Left lung (tissue), 10 donors: Measurements from ENCODE around the gene COL19A1. TPM values are rescaled to one million over a fixed set of nuclear protein-coding genes. Genes with fewer than 3 reads are reported as not detected.

Experiments
- ATAC-seq: fragments of 200-7000 bp; cut with Tn5 transposase; one replicate; pipeline ENCODE4 v1.9.1; 2020; ENCODE audit warnings: moderate library complexity
- DNase-seq, 4 donors: peaks; one replicate each; pipeline ENCODE4 v3.0.0-alpha.2; 2013 to 2020
- H3K27ac ChIP-seq, 2 donors: fragments of 200-600 bp; sonication (generic) in 1 of 2; one replicate each; pipeline versions ENCODE4 v1.5.0 to v1.8.0; 2020 to 2021
- H3K27me3 ChIP-seq, 2 donors: fragments of 200-600 bp; sonication (generic) in 1 of 2; one replicate each; pipeline versions ENCODE4 v1.5.0 to v1.8.0; 2020 to 2021
- H3K36me3 ChIP-seq, 2 donors: fragments of 200-600 bp; sonication (generic) in 1 of 2; one replicate each; pipeline versions ENCODE4 v1.5.0 to v1.8.0; 2020 to 2021
- H3K4me1 ChIP-seq, 2 donors: fragments of 200-600 bp; one replicate each; pipeline ENCODE4 v1.8.0; 2021
- H3K4me3 ChIP-seq, 2 donors: fragments of 200-600 bp; sonication (generic) in 1 of 2; one replicate each; pipeline versions ENCODE4 v1.5.0 to v1.8.0; 2020 to 2021; ENCODE audit warnings: mild to moderate bottlenecking in 1 of 2
- H3K9me3 ChIP-seq, 2 donors: fragments of 200-600 bp; sonication (generic) in 1 of 2; one replicate each; pipeline versions ENCODE4 v1.5.0 to v1.8.0; 2020 to 2021
- intact Hi-C, 2 donors: fragments of 100-400 bp; cut with DNase I; formaldehyde crosslinking; loops; one replicate each; pipeline versions ENCODE4 v1.11.2 to v1.14.2; 2022
- polyA plus RNA-seq, 6 donors: library from polyadenylated mRNA; unstranded; fragments of 120-200 nt; gene quantifications; one replicate each; pipeline ENCODE4 v1.2.1, GENCODE V29; 2013; ENCODE audit not compliant: insufficient read length in 6 of 6
- total RNA-seq, 2 donors: library from RNA; stranded (reverse); fragmentation: NEBNext Ultra II Directional; extraction: Animal tissue kit (Norgen Biotek cat#: 25700); gene quantifications; one replicate each; pipeline ENCODE4 v1.2.1, GENCODE V29; 2021
- TF ChIP-seq, protein P1 (sequence below), 2 donors: fragments of 200-600 bp; sonication (generic) in 1 of 2; IDR thresholded peaks; one replicate each; pipeline versions ENCODE4 v1.5.0 to v1.8.0; 2021; ENCODE audit warnings: antibody characterized with exemption in 2 of 2
- donor health status: DM: no; HTN: yes; CAD: no.
- donor health status: DM: no; HTN: no; CAD: no.

COL19A1 gene
- total and polyA plus RNA-seq, 8 donors, result 0.10 to 0.77 (median 0.70) TPM

DNA sequence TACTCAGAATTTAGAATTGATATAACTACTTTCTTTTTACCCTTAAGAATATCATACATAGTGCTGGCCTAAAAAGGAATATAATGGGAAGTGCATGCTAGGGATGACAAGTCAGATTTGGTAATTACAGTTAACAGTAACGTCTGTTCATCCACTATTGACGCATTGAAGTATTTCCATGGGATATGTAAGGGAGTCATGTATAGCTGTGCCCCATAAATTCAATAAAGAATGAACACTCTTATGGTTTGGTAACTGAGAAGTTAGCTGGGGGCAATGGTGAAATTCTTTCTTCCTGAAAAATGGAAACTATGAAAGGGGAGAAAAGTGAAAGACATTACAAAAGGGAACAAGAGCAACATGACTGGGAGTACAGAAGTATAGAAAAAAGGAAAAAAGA lies 2.6 kb upstream of the COL19A1 start:
- intact Hi-C loops, result no loop called here
- TF ChIP-seq, protein P1, sequence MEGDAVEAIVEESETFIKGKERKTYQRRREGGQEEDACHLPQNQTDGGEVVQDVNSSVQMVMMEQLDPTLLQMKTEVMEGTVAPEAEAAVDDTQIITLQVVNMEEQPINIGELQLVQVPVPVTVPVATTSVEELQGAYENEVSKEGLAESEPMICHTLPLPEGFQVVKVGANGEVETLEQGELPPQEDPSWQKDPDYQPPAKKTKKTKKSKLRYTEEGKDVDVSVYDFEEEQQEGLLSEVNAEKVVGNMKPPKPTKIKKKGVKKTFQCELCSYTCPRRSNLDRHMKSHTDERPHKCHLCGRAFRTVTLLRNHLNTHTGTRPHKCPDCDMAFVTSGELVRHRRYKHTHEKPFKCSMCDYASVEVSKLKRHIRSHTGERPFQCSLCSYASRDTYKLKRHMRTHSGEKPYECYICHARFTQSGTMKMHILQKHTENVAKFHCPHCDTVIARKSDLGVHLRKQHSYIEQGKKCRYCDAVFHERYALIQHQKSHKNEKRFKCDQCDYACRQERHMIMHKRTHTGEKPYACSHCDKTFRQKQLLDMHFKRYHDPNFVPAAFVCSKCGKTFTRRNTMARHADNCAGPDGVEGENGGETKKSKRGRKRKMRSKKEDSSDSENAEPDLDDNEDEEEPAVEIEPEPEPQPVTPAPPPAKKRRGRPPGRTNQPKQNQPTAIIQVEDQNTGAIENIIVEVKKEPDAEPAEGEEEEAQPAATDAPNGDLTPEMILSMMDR (IDR thresholded peaks at IDR 0.05), result no peak

DNA sequence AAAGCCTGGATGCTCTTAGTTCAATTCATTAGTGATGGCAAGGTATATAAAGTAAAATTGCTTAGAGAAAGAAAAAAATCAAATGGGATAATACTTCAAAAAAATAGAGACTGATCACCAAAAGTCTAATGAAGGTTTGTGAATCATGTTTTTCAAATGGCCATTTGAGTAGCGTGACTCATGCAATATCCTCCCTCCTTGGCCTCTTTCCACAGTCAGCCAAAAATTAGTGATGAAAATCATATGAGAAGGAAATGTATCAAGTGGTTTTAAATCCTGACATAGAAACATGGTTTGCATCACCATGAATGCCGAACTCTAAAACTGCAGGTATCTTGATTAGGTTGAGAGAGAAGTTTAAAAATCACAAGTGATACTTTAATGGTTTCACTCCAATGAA lies 1.2 kb upstream of the COL19A1 start:
- Histone ChIP-seq H3K27ac (no peak overlapping the region), H3K4me3 (no peak overlapping the region), H3K36me3 (no peaks in the 10 kb centered on the region), H3K4me1 (peaks cover 9 to 10% of the 10 kb centered on the region in 2 donors), H3K27me3 (peaks cover 7 to 69% of the 10 kb centered on the region in 2 donors), H3K9me3 (no peaks in the 10 kb centered on the region)
- intact Hi-C loops, result no loop called here
- no peak for DNase-seq
- TF ChIP-seq, protein P1 (IDR thresholded peaks at IDR 0.05), result no peak
- ATAC-seq, result no peak

More for the DNA sequence above, 2.6 kb upstream of the COL19A1 start:
- Histone ChIP-seq H3K4me1 (peaks cover 9 to 10% of the 10 kb centered on the region in 2 donors), H3K9me3 (no peaks in the 10 kb centered on the region), H3K4me3 (no peak overlapping the region), H3K36me3 (no peaks in the 10 kb centered on the region), H3K27me3 (peaks cover 7 to 55% of the 10 kb centered on the region in 2 donors), H3K27ac (no peak overlapping the region)
- ATAC-seq (no peak), DNase-seq (no peak)

DNA sequence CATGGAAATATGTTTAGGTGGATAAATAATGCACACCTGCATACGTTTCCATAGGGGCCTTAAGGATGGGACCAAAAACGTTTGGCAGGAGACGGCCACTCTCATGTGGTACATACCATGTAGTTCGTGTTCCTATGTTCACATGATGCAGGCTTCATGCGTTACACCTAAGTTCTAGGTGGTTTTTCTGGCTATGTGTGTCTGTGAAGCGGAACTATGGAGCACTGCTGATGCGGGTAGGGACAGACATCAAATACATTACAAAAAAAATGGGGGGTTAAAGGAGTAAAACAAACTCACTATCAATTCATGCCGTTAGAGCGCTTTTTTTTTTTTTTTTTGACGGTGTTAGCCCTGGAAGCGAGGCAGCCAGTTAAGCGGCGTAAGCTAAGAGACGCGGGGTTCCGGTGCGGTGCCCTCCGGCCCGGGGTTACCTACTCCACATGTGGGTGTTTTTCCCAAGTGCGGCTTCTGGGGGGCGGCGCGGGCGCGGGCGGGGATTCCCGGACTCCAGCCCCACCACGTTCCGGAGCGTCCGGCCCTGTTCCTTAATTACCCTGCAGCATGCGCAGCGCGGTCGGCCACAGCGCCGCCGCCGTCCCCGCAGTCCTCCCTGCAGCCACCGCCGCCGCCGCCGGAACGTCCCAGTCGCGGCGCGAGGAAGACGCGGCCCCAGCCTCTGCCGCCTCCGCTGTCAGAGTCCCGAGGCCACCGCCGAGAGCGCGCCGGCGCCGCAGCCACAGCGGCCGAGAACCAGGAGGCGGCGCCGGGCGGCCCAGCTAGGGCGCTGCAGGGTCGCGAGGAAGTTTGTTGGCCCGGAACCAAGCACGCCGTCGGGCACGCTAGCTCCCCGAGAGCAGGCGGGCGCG lies 648 bp downstream of the COL19A1 start:
- peak; percentile 92 for ATAC-seq
- TF ChIP-seq, protein P1 (IDR thresholded peaks at IDR 0.05), result no peak
- H3K36me3 ChIP-seq, result no peaks in the 10 kb centered on the region

DNA sequence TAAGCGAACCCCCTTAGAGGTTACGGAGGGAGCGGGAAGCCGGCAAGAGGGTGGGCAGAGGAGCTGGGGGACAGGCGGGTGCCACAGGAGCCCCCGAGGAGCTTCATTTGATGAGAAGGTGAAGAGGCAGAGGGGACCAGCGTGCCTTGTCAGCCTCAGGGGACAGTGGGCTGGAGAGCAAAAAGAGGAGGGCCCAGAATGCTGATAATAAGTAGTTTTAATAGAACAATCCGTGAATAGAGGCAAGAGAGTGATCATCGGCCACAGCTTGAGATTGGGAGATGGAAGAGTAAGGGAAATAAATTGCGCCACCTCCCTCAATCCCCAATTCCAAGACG lies 1.3 kb downstream of the COL19A1 start:
- Histone ChIP-seq H3K4me3 (peak overlapping the region; percentile 42 to 49), H3K27me3 (peaks cover 7 to 73% of the 10 kb centered on the region in 2 donors), H3K36me3 (no peaks in the 10 kb centered on the region), H3K9me3 (no peaks in the 10 kb centered on the region), H3K27ac (no peak overlapping the region), H3K4me1 (peaks cover 9 to 10% of the 10 kb centered on the region in 2 donors)
- intact Hi-C loops, result no loop called here
- DNase-seq (no peak), ATAC-seq (no peak)
- TF ChIP-seq, protein P1 (IDR thresholded peaks at IDR 0.05), result no peak

More for the DNA sequence above, 648 bp downstream of the COL19A1 start:
- intact Hi-C loops, result no loop called here
- Histone ChIP-seq H3K27ac (no peak overlapping the region), H3K4me3 (peak overlapping the region; percentile 42 to 49), H3K27me3 (peaks cover 7 to 71% of the 10 kb centered on the region in 2 donors), H3K4me1 (peaks cover 9 to 10% of the 10 kb centered on the region in 2 donors), H3K9me3 (no peaks in the 10 kb centered on the region)
- peak; percentile 34 to 87 (median 72) for DNase-seq

DNA sequence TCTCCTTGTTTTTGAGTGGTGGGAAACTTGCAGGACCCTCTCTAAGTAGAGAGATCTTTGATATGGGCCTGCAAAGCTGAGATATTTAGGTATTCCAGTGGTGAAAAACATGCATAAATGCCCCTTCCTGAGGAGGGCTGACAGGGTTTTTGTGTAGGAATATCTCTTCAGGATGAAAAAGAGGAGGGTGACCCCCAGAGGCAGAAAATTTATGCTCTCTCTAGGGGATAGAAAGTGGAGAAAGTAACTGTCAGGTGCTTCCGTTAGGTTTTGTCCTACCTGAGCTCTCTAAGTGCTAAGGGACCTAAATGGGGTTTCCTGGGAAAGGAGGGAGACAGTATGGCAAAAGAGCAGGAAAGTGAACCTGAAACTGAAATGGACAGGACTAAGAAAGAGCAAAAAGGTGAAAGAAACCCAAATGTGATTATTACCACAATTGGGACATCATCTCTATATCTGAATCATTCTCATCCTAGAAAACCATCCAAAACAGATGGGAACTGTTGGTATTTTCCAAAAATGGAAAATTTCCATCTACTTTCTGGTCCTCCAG lies 2.0 kb downstream of the COL19A1 start:
- intact Hi-C loops, result no loop called here
- no peak for DNase-seq
- peaks cover 9 to 10% of the 10 kb centered on the region in 2 donors for H3K4me1 ChIP-seq
- no peak for ATAC-seq
- no peaks in the 10 kb centered on the region for H3K9me3 ChIP-seq
- no peaks in the 10 kb centered on the region for H3K36me3 ChIP-seq
- peaks cover 7 to 75% of the 10 kb centered on the region in 2 donors for H3K27me3 ChIP-seq
- TF ChIP-seq, protein P1 (IDR thresholded peaks at IDR 0.05), result no peak
- no peak overlapping the region for H3K27ac ChIP-seq
- H3K4me3 ChIP-seq, result no peak overlapping the region
